GM21786 (cell line): ENCODE results near the gene ADGRD2.

Experiments used
- ATAC-seq: cut with Tn5 transposase; IDR thresholded peaks from one replicate; pipeline ENCODE4 v1.9.1; 2021; ENCODE audit not compliant: unreplicated experiment

The ADGRD2 gene

DNA sequence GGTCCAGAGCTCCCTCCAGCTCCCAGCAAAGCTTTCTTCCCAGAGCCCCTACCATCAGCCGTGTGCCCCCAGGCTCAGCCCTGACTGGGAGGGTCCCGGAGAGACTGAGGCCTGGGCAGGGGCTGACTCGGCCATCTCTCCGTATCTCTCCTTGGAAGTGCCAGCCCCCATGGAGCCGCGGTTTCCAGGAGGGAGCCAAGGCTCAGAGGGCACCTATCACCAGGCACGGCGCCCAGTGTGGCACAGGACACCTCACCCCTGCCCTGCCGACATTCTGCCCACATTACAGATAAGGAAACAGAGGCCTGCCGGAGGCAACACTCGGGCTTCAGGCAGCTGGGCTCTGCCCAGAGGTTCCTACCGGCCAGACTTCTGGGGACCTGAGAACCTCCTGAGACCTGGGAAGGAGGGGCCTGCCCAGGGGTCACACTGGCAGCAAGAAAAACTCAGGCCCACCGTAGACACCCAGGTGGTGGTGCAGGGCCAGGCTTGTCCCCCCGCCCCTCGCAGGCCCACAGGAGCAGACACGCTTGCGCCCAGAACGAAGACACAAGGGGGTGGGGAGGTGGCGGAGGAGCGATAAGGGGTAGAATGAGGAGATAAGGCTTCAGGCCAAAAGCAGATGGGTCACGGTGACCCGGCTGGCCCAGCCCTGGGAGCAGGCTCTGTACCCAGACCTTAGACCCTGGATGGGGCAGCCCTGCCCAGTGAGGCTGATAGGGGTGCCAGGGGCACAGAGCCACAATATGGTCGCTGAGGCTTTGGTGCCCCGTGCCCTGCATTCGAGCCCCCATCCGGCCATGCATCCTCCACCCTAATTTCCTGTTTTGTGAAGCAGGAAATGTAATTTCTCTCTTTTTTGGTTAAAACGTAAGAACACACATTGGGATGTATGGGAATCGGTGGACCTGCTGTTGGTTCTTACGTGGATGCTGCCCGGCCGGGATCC is 45.1 kb downstream of the ADGRD2 start:
- no peak for ATAC-seq

DNA sequence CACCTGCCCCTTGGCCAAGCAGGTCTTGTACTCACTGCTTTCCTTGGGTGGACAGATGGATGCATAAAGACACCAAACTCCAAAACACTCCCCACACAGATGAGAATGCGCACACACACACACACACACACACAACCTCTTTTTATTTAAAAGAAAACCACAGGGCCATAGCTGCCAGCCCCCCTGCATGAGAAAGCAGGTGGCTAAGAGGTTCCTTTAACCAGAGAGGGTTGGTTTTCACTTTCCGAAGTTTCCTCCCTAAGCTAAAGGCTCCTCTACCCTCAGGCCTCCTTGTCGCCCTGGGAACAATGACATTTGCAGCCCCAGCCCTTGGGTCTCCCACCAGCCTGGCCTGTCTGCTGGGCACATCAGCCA is 45.8 kb downstream of the ADGRD2 start:
- no peak for ATAC-seq

DNA sequence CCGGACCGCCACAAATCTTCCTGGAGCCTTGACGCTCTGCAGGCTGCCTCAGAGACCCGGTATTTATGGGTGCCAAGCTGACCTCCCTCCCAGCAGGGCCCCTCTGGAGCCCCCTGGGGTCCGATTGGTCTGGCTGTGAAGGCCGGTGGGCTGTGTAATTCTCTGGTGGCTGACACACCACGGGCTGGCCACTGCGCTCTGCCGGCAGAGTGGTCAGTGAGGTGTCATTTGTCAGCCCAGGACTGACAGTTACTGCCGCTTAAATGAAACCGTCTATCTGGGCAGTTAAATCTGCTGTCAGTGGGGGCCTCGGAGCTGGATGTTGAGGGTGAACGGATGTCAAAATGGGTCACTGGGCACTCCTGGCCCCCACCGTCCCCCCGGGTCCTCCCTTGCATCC is 46.2 kb downstream of the ADGRD2 start:
- no peak for ATAC-seq

DNA sequence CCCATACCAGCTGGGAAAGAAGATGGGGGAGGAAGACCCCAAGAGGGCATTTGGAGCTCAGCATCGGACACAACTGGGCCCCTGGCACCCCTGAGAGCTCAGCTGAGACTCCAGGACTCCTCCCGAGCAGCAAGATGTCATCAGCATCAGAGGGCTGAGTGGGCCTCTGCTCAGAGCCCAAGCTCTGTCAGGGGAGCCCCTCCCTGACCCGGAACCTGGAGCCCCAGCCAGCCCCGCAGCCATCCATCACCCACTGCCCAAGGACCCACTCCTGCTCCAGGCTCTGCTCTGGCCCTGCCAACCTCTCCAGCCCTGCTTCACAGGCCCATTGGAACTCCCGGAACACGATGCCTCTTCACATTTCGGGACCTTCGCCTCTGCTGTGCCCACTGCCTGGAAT is 47.2 kb downstream of the ADGRD2 start:
- no peak for ATAC-seq

DNA sequence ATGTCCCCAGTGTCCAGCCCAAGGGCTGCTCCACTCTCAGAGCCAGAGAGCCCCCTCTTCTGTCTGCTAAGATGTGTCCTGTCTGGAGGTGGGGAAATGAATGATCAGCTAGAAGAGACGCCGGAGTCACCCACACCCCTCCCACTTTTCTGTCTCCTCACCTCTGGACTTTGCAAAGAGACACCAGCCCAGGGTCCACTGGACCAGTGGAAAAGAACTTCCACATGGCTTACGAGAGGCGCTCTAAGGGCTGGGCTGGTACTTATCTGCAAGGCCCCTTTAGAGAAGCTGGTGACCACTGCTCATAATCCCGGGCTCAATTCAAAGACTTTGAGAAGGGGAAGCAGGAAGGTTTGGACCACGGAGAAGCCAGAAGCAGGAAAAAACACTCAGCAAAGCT is 47.8 kb downstream of the ADGRD2 start:
- ATAC-seq = no peak

DNA sequence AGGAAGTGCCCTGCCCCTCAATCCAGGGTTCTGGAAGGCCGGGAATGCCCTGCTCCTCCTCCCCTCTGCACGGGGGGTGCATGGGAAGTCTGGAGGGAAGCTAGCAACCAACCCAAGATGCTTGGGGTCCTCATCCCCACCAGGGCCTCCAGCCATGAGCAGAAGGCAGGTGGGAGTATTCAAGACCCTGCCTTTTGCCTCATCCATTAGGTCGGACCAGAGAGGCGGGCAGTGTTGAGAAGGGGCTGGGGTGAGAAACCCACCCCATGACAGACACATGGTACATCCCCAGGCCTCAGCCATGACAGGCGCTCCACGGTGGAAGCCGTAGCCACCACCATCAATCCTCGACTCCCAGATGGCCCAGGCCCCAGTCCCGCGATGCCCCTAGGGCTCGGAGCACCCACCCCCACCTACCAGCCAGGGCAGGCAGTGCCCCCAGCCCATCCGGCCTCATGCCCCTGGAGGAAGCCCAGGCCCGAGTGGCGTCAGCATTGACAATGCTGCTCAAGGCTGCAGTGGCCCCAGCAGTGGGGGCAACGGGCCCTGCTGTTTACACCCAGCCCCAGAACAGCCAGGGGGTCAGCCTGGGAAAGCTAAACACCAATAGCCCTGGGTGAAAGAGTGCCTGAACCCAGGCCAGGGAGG is 48.4 kb downstream of the ADGRD2 start:
- no peak for ATAC-seq

DNA sequence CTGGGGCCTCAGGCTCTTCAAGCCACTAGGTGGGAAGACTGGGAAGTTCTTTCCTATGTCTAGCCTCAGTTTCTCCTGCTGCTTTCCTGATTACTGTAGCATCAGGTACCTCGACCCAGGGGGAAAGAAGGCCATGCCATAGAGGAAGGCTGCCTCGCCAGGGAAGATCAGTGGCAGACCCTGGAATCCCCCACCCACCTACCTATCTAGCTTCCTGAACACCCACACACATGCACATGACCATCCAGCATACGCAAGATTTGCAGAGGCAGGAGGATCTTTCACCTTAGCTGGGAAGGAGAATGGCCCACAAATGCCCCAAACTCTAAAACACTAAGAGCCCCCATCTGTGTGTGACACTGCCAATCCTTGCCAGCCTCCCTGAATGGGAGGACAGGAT is 49.0 kb downstream of the ADGRD2 start:
- ATAC-seq = no peak

DNA sequence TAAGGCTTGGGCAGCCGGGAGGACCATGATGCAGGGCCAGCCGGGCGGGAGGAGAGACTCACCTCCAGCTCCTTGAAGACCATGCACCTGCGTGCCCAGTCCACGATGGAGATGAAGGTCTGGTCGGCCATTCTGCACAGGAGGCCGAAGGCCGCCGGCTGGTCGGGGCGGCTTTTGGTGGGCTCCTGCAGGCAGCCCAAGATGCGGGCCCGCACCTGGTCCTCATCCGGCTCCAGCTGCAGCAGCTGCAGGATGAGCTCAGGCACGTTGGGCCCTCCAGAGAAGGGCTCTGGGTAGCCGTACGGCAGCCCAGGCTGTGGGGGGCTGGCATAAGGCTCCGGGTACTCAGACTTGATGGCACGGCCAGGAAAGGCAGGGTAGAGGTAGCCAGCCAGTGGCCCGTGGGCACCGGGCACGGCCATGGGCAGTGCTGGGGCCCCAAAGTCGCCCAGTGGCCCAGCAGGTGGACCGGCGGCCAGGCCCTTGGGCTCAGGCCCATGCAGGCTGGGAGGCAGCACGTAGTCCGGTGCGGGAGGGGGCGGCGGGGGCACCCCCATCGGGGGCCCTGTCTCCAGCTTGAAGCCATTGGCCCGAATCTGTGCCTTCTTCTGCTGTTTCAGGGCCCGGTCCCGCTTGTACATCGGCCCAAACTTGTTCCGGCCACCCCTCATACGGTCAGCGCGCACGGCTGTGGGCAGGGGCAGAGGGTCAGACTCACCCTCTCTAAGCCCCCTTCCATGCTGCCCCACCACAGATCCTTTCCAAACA is 50.0 kb downstream of the ADGRD2 start:
- no peak for ATAC-seq

DNA sequence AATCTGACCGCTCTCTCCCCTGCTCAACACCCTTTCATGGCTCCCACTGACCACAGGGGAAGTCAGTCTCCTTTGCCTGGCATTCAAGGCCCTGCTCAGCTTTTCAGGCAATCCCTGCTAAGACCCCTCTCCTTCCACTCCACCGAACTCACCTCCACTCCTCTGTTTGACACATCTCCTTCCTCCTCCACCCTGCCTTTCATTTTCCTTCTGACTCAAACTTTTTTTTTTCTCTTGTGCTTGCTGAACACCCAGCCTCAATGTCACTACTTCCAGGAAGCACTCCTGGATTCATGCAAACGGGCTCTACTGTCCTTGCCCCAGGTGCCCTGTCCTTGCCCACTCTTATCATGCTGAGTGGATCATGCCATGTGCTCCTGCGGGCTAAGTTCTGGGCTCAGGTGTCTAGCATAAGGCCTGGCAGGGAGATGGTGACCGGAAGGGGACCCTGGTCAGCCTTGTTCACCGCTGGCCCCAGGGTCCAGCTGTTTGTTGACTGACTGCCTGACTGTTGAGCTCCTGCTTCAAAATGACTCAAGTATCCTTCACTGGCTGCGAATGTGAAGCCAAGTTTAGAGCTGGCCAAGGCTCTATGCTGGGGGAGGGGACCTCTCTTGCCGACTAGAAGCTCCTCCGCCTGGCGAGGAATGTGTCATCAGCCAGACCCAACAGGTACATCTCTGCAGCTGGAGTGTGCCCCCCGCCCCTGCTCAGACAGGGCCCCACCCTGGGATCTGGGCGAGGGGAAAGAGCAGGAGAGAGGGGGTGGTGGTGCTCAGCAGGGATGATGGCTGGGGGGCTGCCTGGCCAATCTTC is 50.8 kb downstream of the ADGRD2 start:
- ATAC-seq = no peak

DNA sequence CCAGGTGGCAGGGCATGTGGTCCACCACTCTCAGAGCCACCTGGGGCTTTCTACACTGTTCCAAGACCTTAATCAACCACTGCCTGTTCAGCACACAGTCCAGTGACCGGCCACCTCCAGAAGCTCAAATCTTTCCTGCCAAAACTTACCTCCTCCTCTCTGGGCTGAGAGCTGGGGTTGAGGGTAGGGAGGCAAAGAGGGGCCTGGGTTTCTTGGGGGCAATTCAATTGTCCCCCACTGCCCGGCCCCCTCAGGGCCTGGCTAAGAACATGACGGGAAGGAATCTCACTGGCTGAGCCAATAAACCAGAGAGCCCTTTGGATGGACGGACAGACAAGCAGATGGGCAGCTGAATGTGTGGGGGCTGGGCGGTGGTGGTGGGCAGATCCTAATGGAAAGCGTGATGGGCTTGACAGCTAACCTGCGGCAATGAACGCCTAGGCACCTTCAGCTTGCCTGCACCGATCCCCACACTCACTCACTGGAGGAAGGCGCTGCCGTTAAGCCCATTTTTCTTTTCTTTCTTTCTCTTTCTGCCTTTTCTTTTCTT is 51.6 kb downstream of the ADGRD2 start:
- no peak for ATAC-seq

DNA sequence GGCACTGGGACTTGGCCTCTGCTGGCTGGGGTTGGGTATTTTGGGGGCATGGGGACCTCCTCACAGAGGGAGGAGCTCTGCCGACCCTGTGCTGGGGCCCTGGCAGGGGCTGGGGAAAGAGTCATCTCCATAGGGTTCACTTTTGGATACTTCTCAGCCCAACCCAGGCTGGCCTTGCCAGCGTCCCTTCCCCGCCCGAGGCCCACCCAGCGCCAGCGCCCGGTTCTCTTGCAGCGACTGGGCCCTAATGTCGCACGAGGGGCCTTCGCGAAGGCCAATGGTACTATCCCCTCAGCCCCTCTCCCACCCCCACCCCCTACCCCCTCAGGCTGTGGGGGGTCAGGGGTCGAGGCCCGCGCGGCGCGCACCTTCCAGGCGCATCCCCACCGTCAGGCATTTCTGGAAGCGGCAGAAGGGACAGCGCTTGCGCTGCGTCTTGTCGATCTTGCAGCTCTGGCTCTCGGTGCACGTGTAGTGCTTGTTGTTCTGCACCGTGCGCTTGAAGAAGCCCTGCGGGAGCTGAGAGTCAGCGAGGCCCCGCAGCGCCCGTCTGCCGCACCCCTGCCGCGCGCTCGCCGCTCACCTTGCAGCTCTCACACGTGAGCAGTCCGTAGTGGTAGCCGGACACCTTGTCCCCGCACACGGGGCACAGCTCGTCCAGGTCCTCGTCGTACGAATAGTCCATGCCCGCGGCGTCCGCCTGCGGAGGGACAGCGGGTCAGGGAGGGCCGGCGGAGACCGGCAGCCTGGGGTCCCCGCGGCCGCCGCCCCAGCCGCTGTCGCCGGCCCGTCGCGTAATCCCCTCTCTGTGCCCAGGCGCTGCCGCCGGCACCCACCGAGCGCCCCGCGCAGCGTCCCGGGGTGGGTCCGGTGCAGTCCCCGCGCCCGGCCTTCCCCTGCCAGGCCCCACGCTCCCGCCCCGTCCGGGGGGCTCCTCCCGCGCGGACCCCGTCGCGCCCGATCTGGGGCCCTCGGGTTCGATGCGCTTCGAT is 52.8 kb downstream of the ADGRD2 start:
- ATAC-seq = no peak

DNA sequence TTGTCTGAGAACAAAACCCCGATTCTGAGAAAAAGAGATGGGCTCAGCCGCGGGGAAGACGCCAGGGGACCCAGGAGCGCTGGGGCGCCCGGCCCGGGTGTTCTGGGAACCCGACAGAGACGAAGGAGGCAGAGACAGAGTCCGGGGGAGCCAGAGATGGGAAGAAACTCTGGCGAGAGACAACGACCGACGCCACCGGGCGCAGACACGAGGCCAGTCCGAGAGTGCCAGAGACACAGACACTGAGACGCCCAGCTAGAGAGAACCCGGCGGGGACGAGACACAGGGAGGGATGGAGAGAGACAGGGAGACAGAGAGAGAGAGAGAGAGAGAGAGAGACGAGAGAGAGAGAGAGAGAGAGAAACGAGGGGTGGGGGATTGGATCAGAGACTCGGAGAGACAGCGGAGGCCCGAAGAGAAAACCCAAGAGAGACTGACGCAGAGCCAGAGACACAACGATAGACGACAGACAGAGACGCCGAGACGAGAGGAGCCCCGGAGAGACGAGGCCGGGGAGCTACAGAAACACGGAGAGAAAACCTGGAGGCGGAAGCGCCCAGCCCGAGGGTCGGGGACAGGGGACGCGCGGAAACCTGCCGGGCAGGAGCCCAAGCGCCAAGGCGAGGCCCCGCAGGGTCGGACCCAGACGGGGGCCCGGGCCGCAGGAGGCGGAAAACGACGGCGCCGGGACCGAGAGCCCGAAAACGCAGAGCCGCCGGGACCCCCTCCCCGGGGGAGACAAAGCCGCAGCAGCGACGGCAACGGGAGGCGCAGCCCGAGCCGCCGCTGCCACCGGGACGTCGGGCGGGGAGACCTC is 53.7 kb downstream of the ADGRD2 start:
- ATAC-seq = no peak

DNA sequence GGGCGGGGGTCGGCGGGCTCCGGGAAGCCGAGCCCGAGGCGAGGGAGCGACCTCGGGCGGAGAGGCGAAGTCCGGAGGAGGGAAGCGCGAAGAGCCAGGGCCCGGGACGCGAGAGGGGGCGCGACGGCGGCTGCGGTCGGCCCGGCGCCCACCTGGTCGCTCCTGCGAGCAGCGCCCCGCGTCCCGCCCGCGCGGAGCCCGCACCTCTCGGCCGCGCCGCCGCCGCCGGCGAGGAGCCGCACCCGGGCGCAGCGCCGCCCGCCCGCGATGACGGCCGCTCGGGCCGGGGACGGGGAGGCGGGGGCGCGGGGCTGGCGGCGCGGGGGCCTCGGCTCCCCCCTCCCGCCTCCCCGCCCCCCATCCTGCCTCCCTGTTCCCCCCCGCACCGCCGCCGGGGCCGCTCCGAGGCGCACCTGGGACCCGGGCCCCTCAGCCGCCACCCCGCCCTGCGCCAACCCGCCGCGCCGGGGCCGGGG is 54.3 kb downstream of the ADGRD2 start:
- no peak for ATAC-seq

DNA sequence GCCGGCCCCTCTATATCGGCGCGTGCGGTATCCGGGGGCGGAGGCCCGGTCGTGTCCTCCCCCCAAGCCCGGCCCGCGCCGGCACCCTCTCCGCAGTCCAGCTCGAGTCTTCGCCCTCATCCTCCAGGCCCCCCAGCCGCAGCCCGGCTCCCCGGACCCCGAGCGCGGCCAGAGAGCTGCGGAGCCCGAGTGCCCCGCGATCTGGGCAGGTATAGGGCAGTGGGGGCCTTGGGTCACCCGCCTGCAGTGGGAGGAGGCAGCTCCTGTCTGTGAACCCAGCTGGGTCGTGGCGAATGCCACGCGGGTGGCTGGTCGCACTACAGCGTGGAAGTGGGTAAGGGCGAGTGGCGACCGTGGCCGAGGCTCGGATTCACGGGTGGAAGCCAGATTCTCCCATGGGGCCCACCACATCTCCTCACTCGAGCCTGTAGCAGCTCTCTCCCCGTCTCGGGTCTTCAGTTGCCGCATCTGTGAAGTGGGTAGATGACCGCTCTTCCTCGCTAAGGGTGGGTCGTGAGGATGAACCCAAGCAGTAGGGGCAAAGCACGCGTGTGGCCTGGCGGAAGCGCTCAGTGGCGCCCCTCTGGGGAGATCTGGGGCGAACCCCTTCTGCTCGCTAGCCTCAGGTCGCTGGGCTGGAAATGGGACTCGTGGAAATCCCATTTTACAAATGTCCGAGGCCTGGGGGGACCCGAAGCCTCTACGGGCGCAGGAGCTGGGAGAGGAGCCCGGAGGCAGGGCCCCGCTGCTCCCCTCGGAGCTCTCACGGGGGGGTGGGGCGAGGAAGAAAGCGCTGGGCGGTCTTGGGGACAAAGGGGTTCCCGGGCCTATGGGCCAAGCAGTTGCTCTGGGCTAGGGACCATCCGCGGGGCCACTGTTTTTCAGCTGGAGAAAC is 55.0 kb downstream of the ADGRD2 start:
- ATAC-seq = no peak

DNA sequence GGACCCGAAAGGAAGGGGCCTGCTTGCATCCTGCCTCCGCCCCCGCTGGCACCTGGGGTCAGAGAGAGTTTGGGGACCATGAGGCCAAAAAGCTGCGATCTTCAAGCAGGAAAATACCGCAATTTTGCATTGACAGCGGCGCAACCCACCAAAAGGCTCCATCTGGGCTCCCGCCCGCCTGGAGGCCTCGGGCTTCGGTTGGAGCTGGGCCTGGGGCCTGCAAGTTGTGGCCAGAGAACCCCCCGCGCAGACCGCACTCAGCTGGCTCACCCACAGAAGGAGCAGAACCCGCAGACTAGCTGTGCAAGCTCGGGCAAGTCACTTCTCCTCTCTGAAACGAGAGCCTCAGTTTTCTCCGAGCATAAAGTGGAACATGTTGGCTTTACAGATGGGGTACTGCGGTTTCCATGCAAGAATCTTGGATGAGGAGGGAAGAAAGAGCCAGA is 55.7 kb downstream of the ADGRD2 start:
- no peak for ATAC-seq

DNA sequence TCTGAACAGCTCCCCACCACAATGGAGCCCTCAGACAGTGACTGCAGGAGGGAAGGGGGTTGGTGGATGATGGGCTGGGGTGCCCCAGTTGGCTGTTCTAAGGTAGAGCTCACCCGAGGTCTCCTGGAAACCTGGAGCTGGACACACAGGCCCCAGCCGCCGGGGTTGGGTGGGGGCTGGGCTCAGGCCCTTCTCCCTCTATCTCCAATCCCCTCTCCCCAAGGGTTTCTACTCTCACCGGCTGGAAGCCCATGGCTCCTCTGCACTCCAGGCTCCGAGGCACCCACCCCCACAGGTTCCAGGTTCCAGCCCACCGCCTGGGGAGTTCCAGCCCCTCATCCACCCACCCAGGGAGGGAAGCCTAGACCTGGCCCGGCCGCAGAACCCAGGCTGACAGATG is 56.2 kb downstream of the ADGRD2 start:
- ATAC-seq = no peak
